Measurements from ENCODE around the gene PIGN. TPM values are rescaled to one million over a fixed set of nuclear protein-coding genes. Genes with fewer than 3 reads are reported as not detected.

PIGN gene
- total RNA-seq, 1 experiment from 2014 or later: 21.4 TPM

DNA sequence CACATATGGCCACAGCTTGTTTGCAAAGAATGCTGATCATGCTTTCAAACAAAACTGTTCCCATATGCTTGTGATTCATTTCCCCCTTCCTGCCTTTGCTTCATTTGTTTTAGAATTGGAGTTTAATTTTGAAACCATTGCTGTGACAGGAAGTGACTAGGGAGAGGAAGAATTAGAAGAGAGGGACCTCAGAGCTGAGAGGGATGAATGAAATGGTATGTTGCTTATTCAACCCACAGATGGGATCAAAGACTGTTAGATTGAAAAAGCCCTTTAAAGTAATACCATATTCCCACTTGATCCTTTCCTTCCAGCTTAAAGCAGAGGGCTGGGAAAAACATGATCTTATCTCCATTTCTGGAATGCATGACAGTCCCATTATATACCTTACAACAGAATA, 187.9 kb downstream of the PIGN start:
- H3K27ac ChIP-seq (ENCODE audit: low read length): no peak overlapping the region
- H3K9me3 ChIP-seq (ENCODE audit: control insufficient read depth, insufficient read depth, low read depth, low read length): no peaks in the 10 kb centered on the region
- CTCF ChIA-PET: no interaction called here
- intact Hi-C loops (cut with micrococcal nuclease; ENCODE audit: unreplicated experiment): no loop called here
- H3K36me3 ChIP-seq (ENCODE audit: control insufficient read depth, insufficient read depth, low read length): no peaks in the 10 kb centered on the region
- TF ChIP-seq, protein P1, sequence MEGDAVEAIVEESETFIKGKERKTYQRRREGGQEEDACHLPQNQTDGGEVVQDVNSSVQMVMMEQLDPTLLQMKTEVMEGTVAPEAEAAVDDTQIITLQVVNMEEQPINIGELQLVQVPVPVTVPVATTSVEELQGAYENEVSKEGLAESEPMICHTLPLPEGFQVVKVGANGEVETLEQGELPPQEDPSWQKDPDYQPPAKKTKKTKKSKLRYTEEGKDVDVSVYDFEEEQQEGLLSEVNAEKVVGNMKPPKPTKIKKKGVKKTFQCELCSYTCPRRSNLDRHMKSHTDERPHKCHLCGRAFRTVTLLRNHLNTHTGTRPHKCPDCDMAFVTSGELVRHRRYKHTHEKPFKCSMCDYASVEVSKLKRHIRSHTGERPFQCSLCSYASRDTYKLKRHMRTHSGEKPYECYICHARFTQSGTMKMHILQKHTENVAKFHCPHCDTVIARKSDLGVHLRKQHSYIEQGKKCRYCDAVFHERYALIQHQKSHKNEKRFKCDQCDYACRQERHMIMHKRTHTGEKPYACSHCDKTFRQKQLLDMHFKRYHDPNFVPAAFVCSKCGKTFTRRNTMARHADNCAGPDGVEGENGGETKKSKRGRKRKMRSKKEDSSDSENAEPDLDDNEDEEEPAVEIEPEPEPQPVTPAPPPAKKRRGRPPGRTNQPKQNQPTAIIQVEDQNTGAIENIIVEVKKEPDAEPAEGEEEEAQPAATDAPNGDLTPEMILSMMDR (IDR thresholded peaks at IDR 0.05): no peak
- TF ChIP-seq POLR2AphosphoS5 (IDR thresholded peaks at IDR 0.05; ENCODE audit: low read depth, low read length) (no peak), TCF7L2 (IDR thresholded peaks at IDR 0.05; ENCODE audit: low read depth, low read length) (no peak), SIN3A (IDR thresholded peaks at IDR 0.05; ENCODE audit: borderline replicate concordance, insufficient read depth, low read depth, low read length) (no peak)
- TF ChIP-seq, protein P2, sequence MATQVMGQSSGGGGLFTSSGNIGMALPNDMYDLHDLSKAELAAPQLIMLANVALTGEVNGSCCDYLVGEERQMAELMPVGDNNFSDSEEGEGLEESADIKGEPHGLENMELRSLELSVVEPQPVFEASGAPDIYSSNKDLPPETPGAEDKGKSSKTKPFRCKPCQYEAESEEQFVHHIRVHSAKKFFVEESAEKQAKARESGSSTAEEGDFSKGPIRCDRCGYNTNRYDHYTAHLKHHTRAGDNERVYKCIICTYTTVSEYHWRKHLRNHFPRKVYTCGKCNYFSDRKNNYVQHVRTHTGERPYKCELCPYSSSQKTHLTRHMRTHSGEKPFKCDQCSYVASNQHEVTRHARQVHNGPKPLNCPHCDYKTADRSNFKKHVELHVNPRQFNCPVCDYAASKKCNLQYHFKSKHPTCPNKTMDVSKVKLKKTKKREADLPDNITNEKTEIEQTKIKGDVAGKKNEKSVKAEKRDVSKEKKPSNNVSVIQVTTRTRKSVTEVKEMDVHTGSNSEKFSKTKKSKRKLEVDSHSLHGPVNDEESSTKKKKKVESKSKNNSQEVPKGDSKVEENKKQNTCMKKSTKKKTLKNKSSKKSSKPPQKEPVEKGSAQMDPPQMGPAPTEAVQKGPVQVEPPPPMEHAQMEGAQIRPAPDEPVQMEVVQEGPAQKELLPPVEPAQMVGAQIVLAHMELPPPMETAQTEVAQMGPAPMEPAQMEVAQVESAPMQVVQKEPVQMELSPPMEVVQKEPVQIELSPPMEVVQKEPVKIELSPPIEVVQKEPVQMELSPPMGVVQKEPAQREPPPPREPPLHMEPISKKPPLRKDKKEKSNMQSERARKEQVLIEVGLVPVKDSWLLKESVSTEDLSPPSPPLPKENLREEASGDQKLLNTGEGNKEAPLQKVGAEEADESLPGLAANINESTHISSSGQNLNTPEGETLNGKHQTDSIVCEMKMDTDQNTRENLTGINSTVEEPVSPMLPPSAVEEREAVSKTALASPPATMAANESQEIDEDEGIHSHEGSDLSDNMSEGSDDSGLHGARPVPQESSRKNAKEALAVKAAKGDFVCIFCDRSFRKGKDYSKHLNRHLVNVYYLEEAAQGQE (IDR thresholded peaks at IDR 0.05; ENCODE audit: insufficient read depth in 1 of 2, low read depth in 2 of 2, low read length in 1 of 2): no peak
- H3K27me3 ChIP-seq (ENCODE audit: control insufficient read depth, insufficient read depth, low read length): no peaks in the 10 kb centered on the region
- POLR2A ChIA-PET: no interaction called here
- no peak overlapping the region for H3K4me3 ChIP-seq (ENCODE audit: low read depth in 2 of 2, low read length in 2 of 2)
- no peak for ATAC-seq
- BruUV-seq (replicated peaks): no TSS peak
- H3K4me1 ChIP-seq (ENCODE audit: control insufficient read depth, insufficient read depth, low read length): no peaks in the 10 kb centered on the region
- in situ Hi-C loops (cut with HindIII; ENCODE audit: low pct_unique_long_range_greater_than_20kb, low sequenced_read_pairs): no loop called here
- DNase-seq (ENCODE audit: low read depth, low spot score): no peak

DNA sequence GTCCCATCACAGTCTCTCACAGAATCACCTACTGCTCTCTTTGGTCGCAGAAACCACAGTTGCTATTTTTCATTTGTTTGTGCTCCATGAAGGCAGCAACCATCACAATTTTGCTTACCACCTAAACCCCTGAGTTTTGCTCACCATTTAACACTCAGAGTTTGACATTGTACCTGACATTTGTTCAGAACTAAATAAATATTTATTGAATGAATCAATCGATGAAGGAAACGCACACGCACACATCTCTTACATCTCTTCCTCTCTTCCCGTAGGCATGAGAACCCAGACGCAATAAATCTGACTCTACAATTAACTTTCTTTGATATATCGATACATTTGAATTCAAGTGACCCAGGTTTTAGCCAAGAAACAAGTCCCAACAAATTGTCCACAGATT, 188.5 kb downstream of the PIGN start:
- ChIA-PET CTCF (no interaction called here), POLR2A (no interaction called here)
- intact Hi-C loops (cut with micrococcal nuclease; ENCODE audit: unreplicated experiment) (no loop called here), in situ Hi-C loops (cut with HindIII; ENCODE audit: low pct_unique_long_range_greater_than_20kb, low sequenced_read_pairs) (no loop called here)
- Histone ChIP-seq H3K27ac (ENCODE audit: low read length) (no peak overlapping the region), H3K27me3 (ENCODE audit: control insufficient read depth, insufficient read depth, low read length) (no peaks in the 10 kb centered on the region), H3K4me1 (ENCODE audit: control insufficient read depth, insufficient read depth, low read length) (no peaks in the 10 kb centered on the region), H3K9me3 (ENCODE audit: control insufficient read depth, insufficient read depth, low read depth, low read length) (no peaks in the 10 kb centered on the region), H3K36me3 (ENCODE audit: control insufficient read depth, insufficient read depth, low read length) (no peaks in the 10 kb centered on the region), H3K4me3 (ENCODE audit: low read depth in 2 of 2, low read length in 2 of 2) (no peak overlapping the region)
- TF ChIP-seq TCF7L2 (IDR thresholded peaks at IDR 0.05; ENCODE audit: low read depth, low read length) (no peak), SIN3A (IDR thresholded peaks at IDR 0.05; ENCODE audit: borderline replicate concordance, insufficient read depth, low read depth, low read length) (no peak), POLR2AphosphoS5 (IDR thresholded peaks at IDR 0.05; ENCODE audit: low read depth, low read length) (no peak)
- TF ChIP-seq, protein P2 (IDR thresholded peaks at IDR 0.05; ENCODE audit: insufficient read depth in 1 of 2, low read depth in 2 of 2, low read length in 1 of 2): no peak
- TF ChIP-seq, protein P1 (IDR thresholded peaks at IDR 0.05): no peak
- BruUV-seq (replicated peaks): no TSS peak
- DNase-seq (ENCODE audit: low read depth, low spot score): no peak
- no peak for ATAC-seq
